ENCODE measurements around the gene CTLA4. TPM values are rescaled to one million over a fixed set of nuclear protein-coding genes. Genes with fewer than 3 reads are reported as not detected.

The CTLA4 gene
- total RNA-seq (not detected), polyA plus RNA-seq (under 1 TPM in 1 of 3 donors, not detected in 2; 0.10 TPM)
- long read RNA-seq, donor 1, result 0 reads
- long read RNA-seq, donor 2, result 0 reads

GRCh38 chr2:203867561-203868200 is at the start of gene CTLA4:
CTLA4 (plus strand) TSS chr2:203867771; CDS start chr2:203867943, 172 bp downstream.
- intact Hi-C loops (cut with DNase I), result no loop called here
- TF ChIP-seq, protein P1, sequence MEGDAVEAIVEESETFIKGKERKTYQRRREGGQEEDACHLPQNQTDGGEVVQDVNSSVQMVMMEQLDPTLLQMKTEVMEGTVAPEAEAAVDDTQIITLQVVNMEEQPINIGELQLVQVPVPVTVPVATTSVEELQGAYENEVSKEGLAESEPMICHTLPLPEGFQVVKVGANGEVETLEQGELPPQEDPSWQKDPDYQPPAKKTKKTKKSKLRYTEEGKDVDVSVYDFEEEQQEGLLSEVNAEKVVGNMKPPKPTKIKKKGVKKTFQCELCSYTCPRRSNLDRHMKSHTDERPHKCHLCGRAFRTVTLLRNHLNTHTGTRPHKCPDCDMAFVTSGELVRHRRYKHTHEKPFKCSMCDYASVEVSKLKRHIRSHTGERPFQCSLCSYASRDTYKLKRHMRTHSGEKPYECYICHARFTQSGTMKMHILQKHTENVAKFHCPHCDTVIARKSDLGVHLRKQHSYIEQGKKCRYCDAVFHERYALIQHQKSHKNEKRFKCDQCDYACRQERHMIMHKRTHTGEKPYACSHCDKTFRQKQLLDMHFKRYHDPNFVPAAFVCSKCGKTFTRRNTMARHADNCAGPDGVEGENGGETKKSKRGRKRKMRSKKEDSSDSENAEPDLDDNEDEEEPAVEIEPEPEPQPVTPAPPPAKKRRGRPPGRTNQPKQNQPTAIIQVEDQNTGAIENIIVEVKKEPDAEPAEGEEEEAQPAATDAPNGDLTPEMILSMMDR (IDR thresholded peaks at IDR 0.05), result no peak
- Histone ChIP-seq H3K27ac (no peak within 1 kb of the TSS), H3K4me1 (no peaks in the 10 kb centered on the region), H3K36me3 (ENCODE audit: insufficient read depth in 1 of 2, low read depth in 1 of 2) (no peaks in the 10 kb centered on the region), H3K9me3 (peaks cover 6% of the 10 kb centered on the region), H3K27me3 (ENCODE audit: insufficient read depth in 3 of 3, low read length in 2 of 3) (no peaks in the 10 kb centered on the region), H3K4me3 (no peak within 1 kb of the TSS)
- 89 to 94% (median 90%) methylated on average over 6 of the region's 6 CpGs for WGBS, 3 donors
- ATAC-seq, result no peak
- DNase-seq, result no peak

GRCh38 chr2:203818656-203819055 is 48.9 kb upstream of the CTLA4 start:
- Histone ChIP-seq H3K9me3 (no peaks in the 10 kb centered on the region), H3K4me3 (no peak overlapping the region), H3K36me3 (ENCODE audit: insufficient read depth in 1 of 2, low read depth in 1 of 2) (no peaks in the 10 kb centered on the region), H3K27me3 (ENCODE audit: insufficient read depth in 3 of 3, low read length in 2 of 3) (no peaks in the 10 kb centered on the region), H3K27ac (no peak overlapping the region), H3K4me1 (peaks cover 33% of the 10 kb centered on the region)
- intact Hi-C loops (cut with DNase I), result loop anchor here (5.0 to 10.0 kb wide), 4 partner anchors 94 to 334 kb away; no protein-coding TSS in a partner anchor
- TF ChIP-seq, protein P1 (IDR thresholded peaks at IDR 0.05), result no peak
- ATAC-seq (no peak), DNase-seq (no peak)
- 99 to 100% (median 100%) methylated on average over 2 of the region's 2 CpGs for WGBS, 3 donors

- Histone ChIP-seq H3K4me1 (peaks cover 33% of the 10 kb centered on the region), H3K9me3 (no peaks in the 10 kb centered on the region), H3K4me3 (no peak overlapping the region), H3K27ac (peak overlapping the region; percentile 55), H3K36me3 (ENCODE audit: insufficient read depth in 1 of 2, low read depth in 1 of 2) (no peaks in the 10 kb centered on the region), H3K27me3 (ENCODE audit: insufficient read depth in 3 of 3, low read length in 2 of 3) (no peaks in the 10 kb centered on the region)
- WGBS, 3 donors, result 55 to 76% (median 55%) methylated on average over 14 of the region's 14 CpGs
- TF ChIP-seq, protein P1 (IDR thresholded peaks at IDR 0.05), result no peak
- DNase-seq (peak; percentile 32 to 79), ATAC-seq (peak; percentile 53 to 77 (median 67))
- intact Hi-C loops (cut with DNase I), result loop anchor here (5.0 to 10.0 kb wide), 4 partner anchors 93 to 335 kb away; no protein-coding TSS in a partner anchor
These were observed 48.0 kb upstream of the CTLA4 start for GRCh38 chr2:203819434-203820133.

- DNase-seq (no peak), ATAC-seq (no peak)
- TF ChIP-seq, protein P1 (IDR thresholded peaks at IDR 0.05), result no peak
- Histone ChIP-seq H3K4me1 (peaks cover 23% of the 10 kb centered on the region), H3K4me3 (no peak overlapping the region), H3K9me3 (no peaks in the 10 kb centered on the region), H3K36me3 (ENCODE audit: insufficient read depth in 1 of 2, low read depth in 1 of 2) (no peaks in the 10 kb centered on the region), H3K27me3 (ENCODE audit: insufficient read depth in 3 of 3, low read length in 2 of 3) (no peaks in the 10 kb centered on the region), H3K27ac (no peak overlapping the region)
- intact Hi-C loops (cut with DNase I), result no loop called here
- 92 to 99% (median 99%) methylated on average over 2 of the region's 2 CpGs for WGBS, 3 donors
These were observed 46.6 kb upstream of the CTLA4 start for GRCh38 chr2:203820969-203821368.
